Thymus (tissue), 11 donors: ENCODE measurements around the gene CSAG1. TPM values are rescaled to one million over a fixed set of nuclear protein-coding genes. Genes with fewer than 3 reads are reported as not detected.
"Not testable (repeated sequence)": the region's sequence is repeated elsewhere in the genome, so short reads cannot be mapped to it uniquely, and the experiment has no call there.

Experiments used
- DNase-seq, 9 donors: peaks; one replicate each; pipeline ENCODE4 v3.0.0-alpha.2; 2013; ENCODE audit warnings: low spot score in 9 of 9, low read depth in 6 of 9, missing footprints in 1 of 9
- H3K27ac ChIP-seq, 2 donors: one replicate each; pipeline ENCODE4 v1.5.1; 2013; ENCODE audit warnings: control low read depth in 1 of 2, low read depth in 1 of 2, low read length in 1 of 2, mild to moderate bottlenecking in 1 of 2, moderate library complexity in 1 of 2
- H3K27me3 ChIP-seq, 2 donors: one replicate each; pipeline ENCODE4 v1.5.1; 2013; ENCODE audit warnings: low read length in 1 of 2; ENCODE audit not compliant: control insufficient read depth in 2 of 2, insufficient read depth in 1 of 2
- H3K36me3 ChIP-seq, 2 donors: one replicate each; pipeline ENCODE4 v1.5.1; 2013; ENCODE audit warnings: low read length in 1 of 2, mild to moderate bottlenecking in 1 of 2, moderate library complexity in 1 of 2; ENCODE audit not compliant: control insufficient read depth in 2 of 2, insufficient read depth in 2 of 2
- H3K4me1 ChIP-seq, 2 donors: one replicate each; pipeline ENCODE4 v1.5.1; 2013; ENCODE audit warnings: low read length in 2 of 2; ENCODE audit not compliant: control insufficient read depth in 2 of 2, insufficient read depth in 2 of 2
- H3K4me3 ChIP-seq, 2 donors: one replicate each; pipeline ENCODE4 v1.5.1; 2013; ENCODE audit warnings: low read length in 2 of 2, control low read depth in 1 of 2, mild to moderate bottlenecking in 1 of 2
- H3K9me3 ChIP-seq, 2 donors: one replicate each; pipeline ENCODE4 v1.5.1; 2013; ENCODE audit warnings: low read length in 1 of 2, mild to moderate bottlenecking in 1 of 2; ENCODE audit not compliant: control insufficient read depth in 2 of 2, insufficient read depth in 1 of 2
- WGBS: extraction: QIAGEN DNeasy Blood & Tissue Kit; methylation state at CpG from one replicate; pipeline ENCODE4 v1.1.7; 2013; 5-methylcytosine and 5-hydroxymethylcytosine counted together
- polyA plus RNA-seq: library from polyadenylated mRNA; stranded (reverse); fragments of 200-250 nt; gene quantifications from one replicate; pipeline ENCODE4 v1.2.3, GENCODE V29; 2013
- total RNA-seq: library from RNA; stranded (reverse); fragments of 120-200 nt; gene quantifications from one replicate; pipeline ENCODE4 v1.2.4, GENCODE V29; 2013
- donor health status: healthy.

The CSAG1 gene
- total and polyA plus RNA-seq, 2 donors: 0.24 to 0.30 TPM

DNA sequence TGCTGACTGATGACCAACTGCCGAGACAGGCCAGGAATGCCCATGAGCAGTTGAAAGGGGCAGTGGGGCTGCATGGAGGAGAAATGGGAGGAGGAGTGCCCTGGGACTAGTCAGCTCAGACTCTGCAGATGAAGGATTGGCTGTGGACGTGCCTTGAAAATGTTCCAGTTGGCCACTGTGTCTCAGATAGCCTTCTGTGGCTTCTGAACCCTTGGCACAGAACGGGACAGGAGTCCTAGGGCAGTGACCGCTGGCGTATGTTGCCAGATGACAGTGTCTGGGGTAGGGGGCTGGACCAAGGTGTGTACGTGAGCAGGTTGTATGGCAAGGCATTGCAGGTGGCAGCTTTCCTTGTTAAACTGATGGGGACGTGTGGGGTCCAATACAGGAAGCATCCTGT, 27.0 kb downstream of the CSAG1 start:
- 91% methylated on average over 3 of the region's 7 CpGs for WGBS
- not testable (repeated sequence) for H3K27me3 ChIP-seq, DNase-seq, H3K27ac ChIP-seq, H3K36me3 ChIP-seq, H3K4me3 ChIP-seq, H3K4me1 ChIP-seq, H3K9me3 ChIP-seq

- not testable (repeated sequence) for H3K36me3 ChIP-seq, H3K4me1 ChIP-seq, H3K4me3 ChIP-seq, H3K27me3 ChIP-seq, H3K9me3 ChIP-seq, DNase-seq, H3K27ac ChIP-seq
- 95% methylated on average over 4 of the region's 5 CpGs for WGBS
These were observed 33.1 kb downstream of the CSAG1 start for GRCh38 chrX:152700390-152700789.

DNA sequence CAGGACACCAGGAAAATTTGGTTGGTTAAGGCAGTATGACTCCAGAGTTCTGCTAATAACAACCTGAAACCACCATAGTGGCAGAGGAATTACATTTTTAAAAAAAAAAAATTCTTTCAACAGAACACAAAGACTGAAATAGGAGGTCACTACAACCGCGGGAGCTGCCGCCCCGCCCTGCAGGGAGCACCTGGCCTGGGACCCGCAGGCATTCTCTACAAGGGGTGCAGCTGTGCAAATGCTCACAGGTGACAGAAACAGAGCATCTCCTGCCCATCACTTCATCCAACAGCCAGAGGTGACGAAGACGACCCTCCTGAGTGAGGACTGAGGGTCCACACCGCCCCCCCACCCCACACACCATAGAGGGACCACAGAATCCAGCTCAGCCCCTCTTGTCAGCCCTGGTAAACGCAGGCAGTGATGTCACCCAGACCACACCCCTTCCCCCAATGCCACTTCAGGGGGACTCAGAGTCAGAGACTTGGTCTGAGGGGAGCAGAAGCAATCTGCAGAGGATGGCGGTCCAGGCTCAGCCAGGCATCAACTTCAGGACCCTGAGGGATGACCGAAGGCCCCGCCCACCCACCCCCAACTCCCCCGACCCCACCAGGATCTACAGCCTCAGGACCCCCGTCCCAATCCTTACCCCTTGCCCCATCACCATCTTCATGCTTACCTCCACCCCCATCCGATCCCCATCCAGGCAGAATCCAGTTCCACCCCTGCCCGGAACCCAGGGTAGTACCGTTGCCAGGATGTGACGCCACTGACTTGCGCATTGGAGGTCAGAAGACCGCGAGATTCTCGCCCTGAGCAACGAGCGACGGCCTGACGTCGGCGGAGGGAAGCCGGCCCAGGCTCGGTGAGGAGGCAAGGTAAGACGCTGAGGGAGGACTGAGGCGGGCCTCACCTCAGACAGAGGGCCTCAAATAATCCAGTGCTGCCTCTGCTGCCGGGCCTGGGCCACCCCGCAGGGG, 35.3 kb downstream of the CSAG1 start, which contains the start of gene MAGEA3:
MAGEA3 (plus strand) TSS at position 843 of the 980 bp plus-strand sequence. CDS start 2,039 bp downstream, outside the sequence.
- H3K9me3 ChIP-seq, H3K27me3 ChIP-seq, H3K4me3 ChIP-seq, H3K36me3 ChIP-seq, DNase-seq, H3K4me1 ChIP-seq, H3K27ac ChIP-seq: not testable (repeated sequence)
- 96% methylated on average over 6 of the region's 34 CpGs for WGBS

- not testable (repeated sequence) for H3K36me3 ChIP-seq, H3K27me3 ChIP-seq, H3K4me1 ChIP-seq, DNase-seq, H3K4me3 ChIP-seq, H3K9me3 ChIP-seq, H3K27ac ChIP-seq
- no CpG with 5 or more reads among the region's 3 CpGs for WGBS
These were observed 52.5 kb downstream of the CSAG1 start for GRCh38 chrX:152681012-152681411.

Other genes with a start within 250 kb of the CSAG1 start
- gene GABRQ, start 95.8 kb downstream of the CSAG1 start, total RNA-seq: 0.09 TPM
- 0.09 TPM for gene GABRQ, start 95.8 kb downstream of the CSAG1 start, polyA plus RNA-seq
- 0.05 TPM for gene MAGEA3, start 34.9 kb downstream of the CSAG1 start, total RNA-seq
- gene MAGEA3, start 34.9 kb downstream of the CSAG1 start, polyA plus RNA-seq: 0.05 TPM
- not detected for gene CSAG2, start 24.4 kb downstream of the CSAG1 start, total RNA-seq
- 0.52 TPM for gene CSAG2, start 24.4 kb downstream of the CSAG1 start, polyA plus RNA-seq
- gene MAGEA2B, start 19.1 kb downstream of the CSAG1 start, total RNA-seq: not detected
- gene MAGEA2B, start 19.1 kb downstream of the CSAG1 start, polyA plus RNA-seq: not detected
- gene MAGEA12, start within 50 bp of the CSAG1 start, total RNA-seq: not detected
- gene MAGEA12, start within 50 bp of the CSAG1 start, polyA plus RNA-seq: 0.05 TPM
- gene MAGEA2, start 20.1 kb upstream of the CSAG1 start, total RNA-seq: not detected
- gene MAGEA2, start 20.1 kb upstream of the CSAG1 start, polyA plus RNA-seq: 0.02 TPM
- 0.52 TPM for gene CSAG3, start 25.5 kb upstream of the CSAG1 start, total RNA-seq
- gene CSAG3, start 25.5 kb upstream of the CSAG1 start, polyA plus RNA-seq: 1.3 TPM
- not detected for gene MAGEA6, start 36.0 kb upstream of the CSAG1 start, total RNA-seq
- gene MAGEA6, start 36.0 kb upstream of the CSAG1 start, polyA plus RNA-seq: 0.05 TPM
- gene CETN2, start 97.0 kb upstream of the CSAG1 start, total RNA-seq: 25.3 TPM
- 37.4 TPM for gene CETN2, start 97.0 kb upstream of the CSAG1 start, polyA plus RNA-seq
- 7.2 TPM for gene NSDHL, start 97.3 kb upstream of the CSAG1 start, total RNA-seq
- 9.9 TPM for gene NSDHL, start 97.3 kb upstream of the CSAG1 start, polyA plus RNA-seq
- gene ZNF185, start 164.3 kb upstream of the CSAG1 start, total RNA-seq: 1.5 TPM
- 5.9 TPM for gene ZNF185, start 164.3 kb upstream of the CSAG1 start, polyA plus RNA-seq